ENCODE measurements around the gene GIGYF1.

The GIGYF1 gene

DNA sequence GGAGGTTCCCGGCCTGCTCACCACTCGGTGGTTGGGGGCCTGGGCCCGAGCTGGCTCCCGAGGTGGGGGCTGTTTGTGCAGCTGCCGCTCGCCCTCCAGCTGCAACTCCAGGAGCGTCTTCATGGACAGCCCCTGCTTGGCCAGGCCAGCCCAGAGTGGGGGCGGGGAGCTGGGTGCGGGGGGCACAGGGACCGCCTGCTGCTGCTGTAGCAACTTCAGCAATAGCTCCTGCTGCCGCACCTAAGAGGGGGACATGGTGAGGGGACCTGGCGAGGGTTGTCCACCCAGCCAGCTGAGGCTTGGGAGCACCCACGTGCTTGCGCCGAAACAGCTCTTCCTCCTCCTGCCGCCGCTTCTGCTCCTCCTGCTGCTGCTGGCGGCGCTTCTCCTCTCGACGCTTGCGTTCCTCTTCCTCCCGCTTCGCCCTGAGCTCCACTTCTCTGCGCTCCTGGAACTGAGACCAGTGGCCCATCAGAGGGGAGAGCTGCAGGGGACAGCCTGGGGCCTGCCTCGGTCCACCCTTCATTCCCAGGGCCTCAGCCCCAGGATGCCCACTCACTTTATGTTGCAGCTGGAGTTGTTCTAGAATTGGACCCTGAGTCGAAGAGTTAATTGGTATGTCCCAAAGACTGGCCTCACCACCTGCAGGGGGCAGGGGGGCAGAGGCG, 10.9 kb downstream of the GIGYF1 start:
- no peak for DNase-seq (ENCODE audit: insufficient read length, low spot score)
- TF ChIP-seq, protein P1, sequence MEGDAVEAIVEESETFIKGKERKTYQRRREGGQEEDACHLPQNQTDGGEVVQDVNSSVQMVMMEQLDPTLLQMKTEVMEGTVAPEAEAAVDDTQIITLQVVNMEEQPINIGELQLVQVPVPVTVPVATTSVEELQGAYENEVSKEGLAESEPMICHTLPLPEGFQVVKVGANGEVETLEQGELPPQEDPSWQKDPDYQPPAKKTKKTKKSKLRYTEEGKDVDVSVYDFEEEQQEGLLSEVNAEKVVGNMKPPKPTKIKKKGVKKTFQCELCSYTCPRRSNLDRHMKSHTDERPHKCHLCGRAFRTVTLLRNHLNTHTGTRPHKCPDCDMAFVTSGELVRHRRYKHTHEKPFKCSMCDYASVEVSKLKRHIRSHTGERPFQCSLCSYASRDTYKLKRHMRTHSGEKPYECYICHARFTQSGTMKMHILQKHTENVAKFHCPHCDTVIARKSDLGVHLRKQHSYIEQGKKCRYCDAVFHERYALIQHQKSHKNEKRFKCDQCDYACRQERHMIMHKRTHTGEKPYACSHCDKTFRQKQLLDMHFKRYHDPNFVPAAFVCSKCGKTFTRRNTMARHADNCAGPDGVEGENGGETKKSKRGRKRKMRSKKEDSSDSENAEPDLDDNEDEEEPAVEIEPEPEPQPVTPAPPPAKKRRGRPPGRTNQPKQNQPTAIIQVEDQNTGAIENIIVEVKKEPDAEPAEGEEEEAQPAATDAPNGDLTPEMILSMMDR (IDR thresholded peaks at IDR 0.05; ENCODE audit: insufficient read depth, missing control alignments): no peak
- FAIRE-seq: no peak

DNA sequence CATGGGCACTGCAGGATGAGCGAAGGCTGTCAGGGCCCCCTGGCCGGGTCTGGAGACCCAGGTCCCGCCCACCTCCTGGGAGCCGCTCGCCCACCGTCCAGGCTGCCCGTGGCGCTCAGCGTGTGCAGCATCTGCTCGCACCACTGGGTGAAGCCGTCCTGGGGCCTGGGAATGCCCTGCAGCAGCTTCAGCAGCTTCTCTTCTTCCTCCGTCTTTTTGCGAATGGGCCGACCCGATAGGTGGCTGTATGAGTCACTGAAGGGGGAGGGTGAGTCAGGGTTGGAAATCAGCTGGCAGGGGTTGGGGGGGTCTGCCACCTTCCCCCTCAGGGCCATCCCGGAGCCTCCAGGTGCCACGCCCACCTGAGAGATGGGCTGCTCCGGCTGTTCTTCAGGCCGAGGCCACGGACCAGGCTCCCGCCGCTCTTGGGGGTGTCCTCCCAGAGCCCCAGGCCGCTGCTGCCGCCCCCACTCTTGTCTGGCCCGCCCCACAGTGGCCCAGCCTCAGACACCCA, 11.8 kb downstream of the GIGYF1 start:
- TF ChIP-seq, protein P1 (IDR thresholded peaks at IDR 0.05; ENCODE audit: insufficient read depth, missing control alignments): no peak
- no peak for FAIRE-seq
- DNase-seq (ENCODE audit: insufficient read length, low spot score): no peak

DNA sequence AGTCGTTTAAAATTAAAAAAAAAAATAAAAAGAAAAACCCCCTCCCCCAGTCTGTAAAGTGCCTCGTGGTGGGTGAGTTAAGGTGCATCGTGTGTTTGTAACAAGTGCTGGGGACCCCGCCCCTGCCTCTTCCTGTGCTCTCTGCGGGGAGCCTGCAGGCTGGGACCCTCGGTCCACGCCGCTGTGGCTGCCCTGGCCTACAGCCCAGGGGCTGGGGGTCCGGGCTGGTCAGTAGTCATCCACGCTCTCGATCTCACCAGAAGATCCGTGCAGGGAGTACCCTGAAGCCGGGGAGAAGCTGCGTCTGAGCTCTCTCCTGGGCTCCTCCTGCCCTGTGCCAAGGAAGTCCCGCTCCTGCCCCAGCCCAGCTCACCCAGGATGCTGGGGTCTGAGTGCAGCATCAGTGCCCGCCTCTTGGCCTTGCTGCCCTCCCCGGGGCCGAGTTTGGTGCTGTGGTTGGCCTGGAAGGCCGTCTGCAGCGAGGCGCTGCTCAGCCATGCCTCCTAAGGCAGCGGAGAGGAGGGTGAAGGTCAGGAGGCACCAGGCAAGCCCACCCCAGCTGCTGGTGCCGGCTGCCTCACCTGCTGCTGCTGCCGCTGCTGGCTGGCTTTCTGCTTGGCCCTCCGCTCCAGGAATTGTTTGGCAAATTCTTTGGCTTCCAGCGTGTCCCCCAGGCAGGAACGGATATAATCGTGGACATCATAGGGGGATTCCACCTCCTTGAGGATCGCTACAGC, 12.4 kb downstream of the GIGYF1 start:
- DNase-seq (ENCODE audit: insufficient read length, low spot score) (peak; percentile 16), FAIRE-seq (no peak)
- TF ChIP-seq, protein P1 (IDR thresholded peaks at IDR 0.05; ENCODE audit: insufficient read depth, missing control alignments): no peak

DNA sequence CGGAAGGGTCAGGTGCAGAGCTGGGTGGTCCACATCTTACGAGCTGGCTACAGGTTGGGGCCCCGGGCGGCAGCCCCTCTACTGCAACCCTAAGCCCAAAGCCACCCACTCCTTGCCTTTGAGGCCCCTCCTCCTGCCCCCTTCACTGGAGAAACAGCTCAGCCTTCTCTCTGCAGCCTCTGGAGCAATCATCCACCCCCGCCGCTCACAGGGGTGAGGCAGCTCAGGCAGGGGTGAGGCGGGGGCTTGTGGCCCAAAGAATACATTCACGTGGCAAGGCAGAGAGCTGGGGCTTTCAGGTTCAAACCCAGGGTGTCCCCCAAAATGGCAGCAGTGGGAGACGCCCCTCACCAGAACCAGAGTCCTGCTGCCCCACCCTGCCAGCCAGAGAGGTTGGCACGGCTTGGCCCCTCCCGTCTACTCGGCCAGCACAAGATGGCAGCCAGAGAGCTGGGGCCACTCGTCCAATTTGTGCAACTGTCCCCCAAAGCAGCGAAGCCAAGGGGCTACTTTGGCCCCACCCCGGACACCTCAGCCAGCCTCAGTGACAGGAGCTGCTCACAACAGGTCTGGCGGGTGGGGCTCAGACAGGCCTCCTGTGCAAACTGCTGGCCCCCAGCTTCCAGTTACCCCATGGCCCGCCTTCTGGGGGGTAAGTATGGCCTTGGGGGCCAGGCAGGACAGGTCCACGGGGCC, 13.3 kb downstream of the GIGYF1 start:
- peak; percentile 17 for DNase-seq (ENCODE audit: insufficient read length, low spot score)
- TF ChIP-seq, protein P1 (IDR thresholded peaks at IDR 0.05; ENCODE audit: insufficient read depth, missing control alignments): no peak

DNA sequence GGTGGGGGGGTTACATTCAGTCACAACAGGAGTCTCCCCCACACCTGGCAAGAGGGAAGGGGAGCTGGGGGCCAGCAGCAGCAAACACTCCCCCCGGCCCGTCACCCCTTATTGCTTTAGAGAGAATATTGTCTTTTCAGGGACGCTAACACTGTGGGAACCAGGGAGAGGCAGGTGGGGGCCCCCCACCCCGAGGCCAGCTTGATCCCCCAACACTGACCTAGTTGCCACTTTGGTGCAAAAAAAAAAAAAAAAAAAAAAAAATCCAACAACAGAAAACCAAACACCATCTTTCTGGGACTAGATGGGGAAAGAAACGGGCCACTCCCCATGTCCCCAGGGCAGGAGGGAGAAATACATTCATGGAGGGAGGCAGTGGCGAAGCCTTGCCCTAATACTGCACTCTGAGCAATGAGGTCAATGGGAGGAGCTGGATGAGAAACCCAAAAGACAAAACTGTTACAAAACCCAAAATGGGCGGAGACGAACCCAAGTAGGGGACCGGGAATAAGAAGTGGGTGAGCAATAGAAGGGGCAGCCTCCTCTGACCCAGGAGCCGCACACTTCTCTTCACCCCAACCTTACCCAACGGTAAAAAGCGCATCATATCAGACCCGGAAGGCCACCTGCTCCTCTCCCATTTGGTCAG, 14.0 kb downstream of the GIGYF1 start:
- FAIRE-seq: no peak
- TF ChIP-seq, protein P1 (IDR thresholded peaks at IDR 0.05; ENCODE audit: insufficient read depth, missing control alignments): no peak

More for the DNA sequence above, 13.3 kb downstream of the GIGYF1 start:
- FAIRE-seq: no peak

DNA sequence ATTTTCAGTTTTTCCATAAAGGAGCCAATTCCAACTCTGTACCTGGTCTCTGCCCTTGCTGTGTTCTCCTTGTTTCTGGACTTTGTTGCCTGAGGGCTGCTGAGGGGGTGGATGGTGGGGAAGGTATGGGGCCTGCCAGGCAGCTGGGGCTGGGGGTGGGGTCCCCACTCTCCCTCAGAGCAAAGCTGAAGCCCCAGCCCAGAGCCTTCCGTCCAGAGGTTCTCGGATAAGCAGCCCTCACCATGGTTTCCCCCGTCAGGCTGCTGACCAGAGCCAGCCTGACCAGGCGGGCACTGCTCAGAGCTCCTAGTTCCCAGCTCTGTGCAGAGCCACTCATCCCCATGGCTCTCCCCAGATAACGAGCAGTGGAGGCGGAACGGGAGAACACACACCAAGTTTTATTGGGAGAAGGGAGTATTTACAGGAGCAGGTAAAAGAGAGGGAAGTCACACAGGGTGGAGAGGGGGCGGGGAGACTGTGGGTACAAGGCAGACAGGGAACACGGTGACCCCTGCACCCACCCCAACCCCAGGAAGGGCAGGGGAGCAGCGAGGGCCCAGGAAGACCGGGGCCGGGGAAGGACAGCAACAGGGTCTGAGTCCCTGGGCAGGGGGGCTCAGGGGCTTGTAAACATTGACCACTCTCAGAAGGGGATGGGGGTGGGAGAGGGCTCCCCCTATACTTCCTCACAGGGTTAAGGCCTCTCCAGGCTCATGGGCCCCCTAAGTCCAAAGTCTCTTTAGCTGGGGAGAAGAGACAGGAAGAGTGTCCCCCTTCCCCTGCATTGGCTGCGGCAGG, 14.7 kb downstream of the GIGYF1 start:
- peak; percentile 22 for DNase-seq (ENCODE audit: insufficient read length, low spot score)
- FAIRE-seq: no peak
- TF ChIP-seq, protein P1 (IDR thresholded peaks at IDR 0.05; ENCODE audit: insufficient read depth, missing control alignments): no peak

More for the DNA sequence above, 14.0 kb downstream of the GIGYF1 start:
- peak; percentile 17 for DNase-seq (ENCODE audit: insufficient read length, low spot score)
